ENCODE data around the gene IQGAP1. TPM values are rescaled to one million over a fixed set of nuclear protein-coding genes. Genes with fewer than 3 reads are reported as not detected.
A peak's percentile ranks its signal among the peaks of the same experiment; 100 is the strongest.

Gene IQGAP1
- total and polyA plus RNA-seq, 2 donors from 2014 or later, result 70.0 to 218 TPM

DNA sequence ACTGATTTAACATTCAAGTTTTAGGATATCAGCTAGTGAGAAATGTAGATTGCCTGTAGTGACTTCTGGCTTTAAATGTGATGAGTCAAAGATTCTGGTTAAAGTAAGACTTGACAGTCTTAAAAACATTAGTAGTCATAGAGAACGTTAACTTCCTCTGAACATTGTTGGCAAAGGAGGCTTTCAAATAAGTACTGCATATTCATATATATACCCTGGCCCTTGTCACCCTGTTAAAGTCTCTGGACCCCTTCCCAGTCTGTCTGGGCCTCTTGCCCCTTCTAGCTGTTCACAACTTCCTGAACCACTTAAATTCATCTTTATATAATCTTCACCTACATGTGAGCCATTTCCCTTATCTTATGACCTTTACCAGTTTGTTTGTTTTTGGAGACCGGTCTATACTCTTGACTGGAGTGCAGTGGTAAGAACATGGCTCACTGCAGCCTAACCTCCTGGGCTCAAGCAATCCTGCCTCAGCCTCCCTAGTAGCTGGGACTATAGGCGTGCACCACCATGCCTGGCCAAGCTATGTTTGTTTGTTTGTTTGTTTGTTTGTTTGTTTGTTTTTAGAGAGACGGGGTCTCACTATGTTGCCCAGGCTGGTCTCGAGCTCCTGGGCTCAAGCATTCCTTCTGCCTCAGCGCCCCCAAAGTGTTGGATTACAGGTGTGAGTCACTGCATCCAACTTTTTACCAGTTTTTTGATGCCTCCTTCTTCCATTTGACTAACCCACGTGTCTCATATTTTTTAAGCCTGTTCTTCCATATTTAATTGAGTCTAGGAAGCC lies 77.3 kb downstream of the IQGAP1 start:
- TF ChIP-seq, protein P1, sequence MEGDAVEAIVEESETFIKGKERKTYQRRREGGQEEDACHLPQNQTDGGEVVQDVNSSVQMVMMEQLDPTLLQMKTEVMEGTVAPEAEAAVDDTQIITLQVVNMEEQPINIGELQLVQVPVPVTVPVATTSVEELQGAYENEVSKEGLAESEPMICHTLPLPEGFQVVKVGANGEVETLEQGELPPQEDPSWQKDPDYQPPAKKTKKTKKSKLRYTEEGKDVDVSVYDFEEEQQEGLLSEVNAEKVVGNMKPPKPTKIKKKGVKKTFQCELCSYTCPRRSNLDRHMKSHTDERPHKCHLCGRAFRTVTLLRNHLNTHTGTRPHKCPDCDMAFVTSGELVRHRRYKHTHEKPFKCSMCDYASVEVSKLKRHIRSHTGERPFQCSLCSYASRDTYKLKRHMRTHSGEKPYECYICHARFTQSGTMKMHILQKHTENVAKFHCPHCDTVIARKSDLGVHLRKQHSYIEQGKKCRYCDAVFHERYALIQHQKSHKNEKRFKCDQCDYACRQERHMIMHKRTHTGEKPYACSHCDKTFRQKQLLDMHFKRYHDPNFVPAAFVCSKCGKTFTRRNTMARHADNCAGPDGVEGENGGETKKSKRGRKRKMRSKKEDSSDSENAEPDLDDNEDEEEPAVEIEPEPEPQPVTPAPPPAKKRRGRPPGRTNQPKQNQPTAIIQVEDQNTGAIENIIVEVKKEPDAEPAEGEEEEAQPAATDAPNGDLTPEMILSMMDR (IDR thresholded peaks at IDR 0.05; ENCODE audit: borderline replicate concordance, extremely low read depth, insufficient read depth), result no peak
- Histone ChIP-seq H3K27ac (ENCODE audit: low read depth in 2 of 2, low read length in 2 of 2) (no peak overlapping the region), H3K4me3 (ENCODE audit: low read length in 3 of 3) (no peak overlapping the region), H3K4me1 (ENCODE audit: control insufficient read depth in 2 of 3, insufficient read depth in 2 of 3, low read depth in 1 of 3, low read length in 3 of 3) (no peaks in the 10 kb centered on the region), H3K27me3 (ENCODE audit: control insufficient read depth, insufficient read depth, low read length) (no peaks in the 10 kb centered on the region), H3K36me3 (ENCODE audit: control insufficient read depth in 2 of 3, insufficient read depth in 3 of 3, low read length in 3 of 3) (peaks cover 0 to 27% (median 5%) of the 10 kb centered on the region in 3 donors), H3K9me3 (ENCODE audit: control insufficient read depth in 2 of 3, insufficient read depth in 1 of 3, low read length in 3 of 3) (no peaks in the 10 kb centered on the region), H3K9ac (ENCODE audit: low read length in 3 of 3) (no peak overlapping the region)
- no peak for FAIRE-seq
- intact Hi-C loops (cut with DNase I), result no loop called here
- peak in 1 of 5 donors; percentile 32 for DNase-seq

DNA sequence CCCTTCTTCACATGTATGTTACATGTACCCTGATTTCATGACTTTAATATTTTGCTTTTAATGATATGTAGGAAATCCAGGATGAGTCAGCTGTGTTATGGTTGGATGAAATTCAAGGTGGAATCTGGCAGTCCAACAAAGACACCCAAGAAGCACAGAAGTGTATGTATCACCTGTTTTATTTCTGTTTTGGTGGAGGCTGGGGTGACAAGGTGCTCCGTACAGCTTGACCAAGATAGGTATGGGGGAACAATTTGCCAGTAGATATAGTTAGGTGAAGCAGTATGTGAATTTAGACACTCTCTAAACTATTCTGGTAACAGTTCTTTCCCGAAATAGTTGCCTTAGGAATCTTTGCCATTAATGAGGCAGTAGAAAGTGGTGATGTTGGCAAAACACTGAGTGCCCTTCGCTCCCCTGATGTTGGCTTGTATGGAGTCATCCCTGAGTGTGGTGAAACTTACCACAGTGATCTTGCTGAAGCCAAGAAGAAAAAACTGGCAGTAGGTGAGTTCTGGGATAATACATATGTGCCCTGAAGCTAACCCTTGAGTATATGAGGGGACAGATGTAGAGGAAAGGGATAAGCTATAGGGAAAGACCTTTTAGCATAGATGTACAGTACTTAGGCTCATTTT lies 78.0 kb downstream of the IQGAP1 start:
- TF ChIP-seq, protein P1 (IDR thresholded peaks at IDR 0.05; ENCODE audit: borderline replicate concordance, extremely low read depth, insufficient read depth), result no peak
- intact Hi-C loops (cut with DNase I), result no loop called here
- FAIRE-seq (no peak), DNase-seq (no peak)
- no peak overlapping the region for H3K9ac ChIP-seq (ENCODE audit: low read length in 3 of 3)
- peaks cover 0 to 30% (median 5%) of the 10 kb centered on the region in 3 donors for H3K36me3 ChIP-seq (ENCODE audit: control insufficient read depth in 2 of 3, insufficient read depth in 3 of 3, low read length in 3 of 3)
- H3K4me1 ChIP-seq (ENCODE audit: control insufficient read depth in 2 of 3, insufficient read depth in 2 of 3, low read depth in 1 of 3, low read length in 3 of 3), result no peaks in the 10 kb centered on the region
- H3K27me3 ChIP-seq (ENCODE audit: control insufficient read depth, insufficient read depth, low read length), result no peaks in the 10 kb centered on the region
- H3K9me3 ChIP-seq (ENCODE audit: control insufficient read depth in 2 of 3, insufficient read depth in 1 of 3, low read length in 3 of 3), result no peaks in the 10 kb centered on the region
- no peak overlapping the region for H3K27ac ChIP-seq (ENCODE audit: low read depth in 2 of 2, low read length in 2 of 2)
- no peak overlapping the region for H3K4me3 ChIP-seq (ENCODE audit: low read length in 3 of 3)

DNA sequence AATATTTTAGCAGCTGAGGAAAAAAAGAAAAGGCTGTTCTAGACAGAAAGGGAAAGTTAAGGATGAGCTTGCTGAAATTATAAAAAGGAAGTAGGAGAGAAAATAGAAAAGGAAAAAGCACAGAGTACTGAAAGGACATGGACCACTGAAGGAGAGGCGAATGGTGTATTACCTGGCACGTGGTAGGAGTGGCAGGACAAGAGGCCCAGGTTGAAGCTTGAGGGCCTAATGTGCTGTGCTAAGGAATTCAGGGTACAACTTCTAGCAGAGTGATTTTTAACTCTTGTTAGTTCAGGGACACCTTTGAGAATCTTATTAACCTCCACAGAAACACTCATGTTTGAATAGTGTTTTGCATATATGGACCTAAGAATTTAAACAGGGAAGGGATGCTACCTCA lies 81.7 kb downstream of the IQGAP1 start:
- intact Hi-C loops (cut with DNase I), result no loop called here
- DNase-seq, result no peak
- H3K27ac ChIP-seq (ENCODE audit: low read depth in 2 of 2, low read length in 2 of 2), result no peak overlapping the region
- no peak for FAIRE-seq
- peaks cover 0 to 54% (median 27%) of the 10 kb centered on the region in 3 donors for H3K36me3 ChIP-seq (ENCODE audit: control insufficient read depth in 2 of 3, insufficient read depth in 3 of 3, low read length in 3 of 3)
- no peaks in the 10 kb centered on the region for H3K27me3 ChIP-seq (ENCODE audit: control insufficient read depth, insufficient read depth, low read length)
- H3K4me3 ChIP-seq (ENCODE audit: low read length in 3 of 3), result no peak overlapping the region
- H3K9me3 ChIP-seq (ENCODE audit: control insufficient read depth in 2 of 3, insufficient read depth in 1 of 3, low read length in 3 of 3), result no peaks in the 10 kb centered on the region
- no peaks in the 10 kb centered on the region for H3K4me1 ChIP-seq (ENCODE audit: control insufficient read depth in 2 of 3, insufficient read depth in 2 of 3, low read depth in 1 of 3, low read length in 3 of 3)
- TF ChIP-seq, protein P1 (IDR thresholded peaks at IDR 0.05; ENCODE audit: borderline replicate concordance, extremely low read depth, insufficient read depth), result no peak
- no peak overlapping the region for H3K9ac ChIP-seq (ENCODE audit: low read length in 3 of 3)
